Epithelial cell of proximal tubule (primary cell): ENCODE results near the gene RPS6KC1. TPM values are rescaled to one million over a fixed set of nuclear protein-coding genes. Genes with fewer than 3 reads are reported as not detected.
A peak's percentile ranks its signal among the peaks of the same experiment; 100 is the strongest.

Experiments
- DNase-seq: peaks from one replicate; pipeline ENCODE4 v3.0.0-alpha.2; 2011; ENCODE audit warnings: low read depth
- H3K4me3 ChIP-seq: 2 replicates; pipeline ENCODE4 v1.5.1; 2011; ENCODE audit warnings: low read depth, mild to moderate bottlenecking, low read length
- total RNA-seq: library from RNA; depleted of rRNA; stranded (reverse); fragments of >200 nt; gene quantifications from 2 replicates; pipeline ENCODE4 v1.2.3, GENCODE V29; 2015
- TF ChIP-seq, protein P1 (sequence below): conservative IDR thresholded peaks from 2 replicates; pipeline ENCODE4 v1.5.1; 2012; ENCODE audit warnings: low read depth, mild to moderate bottlenecking, low read length

Gene RPS6KC1
- total RNA-seq, 1 donor from 2014 or later: 8.5 TPM

DNA sequence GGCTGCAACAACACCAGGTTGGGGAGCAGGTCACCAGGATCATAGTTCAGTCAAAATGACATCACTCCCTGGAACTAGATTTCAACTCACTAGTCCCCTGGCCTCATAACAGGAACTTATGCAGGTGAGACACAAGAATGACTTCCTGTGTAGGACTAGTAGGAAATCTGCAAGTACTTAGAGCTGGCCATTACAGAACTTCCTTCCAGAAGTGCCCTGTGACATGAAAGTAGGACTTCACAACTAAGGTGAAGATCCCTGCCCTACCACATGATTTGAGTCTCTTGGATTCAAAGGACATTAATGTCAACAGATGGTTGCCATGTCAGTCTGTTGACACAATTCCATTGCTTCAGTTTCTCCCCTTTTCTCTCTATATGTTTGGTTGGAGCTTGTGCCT is 223.1 kb downstream of the RPS6KC1 start:
- TF ChIP-seq, protein P1, sequence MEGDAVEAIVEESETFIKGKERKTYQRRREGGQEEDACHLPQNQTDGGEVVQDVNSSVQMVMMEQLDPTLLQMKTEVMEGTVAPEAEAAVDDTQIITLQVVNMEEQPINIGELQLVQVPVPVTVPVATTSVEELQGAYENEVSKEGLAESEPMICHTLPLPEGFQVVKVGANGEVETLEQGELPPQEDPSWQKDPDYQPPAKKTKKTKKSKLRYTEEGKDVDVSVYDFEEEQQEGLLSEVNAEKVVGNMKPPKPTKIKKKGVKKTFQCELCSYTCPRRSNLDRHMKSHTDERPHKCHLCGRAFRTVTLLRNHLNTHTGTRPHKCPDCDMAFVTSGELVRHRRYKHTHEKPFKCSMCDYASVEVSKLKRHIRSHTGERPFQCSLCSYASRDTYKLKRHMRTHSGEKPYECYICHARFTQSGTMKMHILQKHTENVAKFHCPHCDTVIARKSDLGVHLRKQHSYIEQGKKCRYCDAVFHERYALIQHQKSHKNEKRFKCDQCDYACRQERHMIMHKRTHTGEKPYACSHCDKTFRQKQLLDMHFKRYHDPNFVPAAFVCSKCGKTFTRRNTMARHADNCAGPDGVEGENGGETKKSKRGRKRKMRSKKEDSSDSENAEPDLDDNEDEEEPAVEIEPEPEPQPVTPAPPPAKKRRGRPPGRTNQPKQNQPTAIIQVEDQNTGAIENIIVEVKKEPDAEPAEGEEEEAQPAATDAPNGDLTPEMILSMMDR: no peak
- no peak overlapping the region for H3K4me3 ChIP-seq

GRCh38 chr1:213275293-213275692 is 224.3 kb downstream of the RPS6KC1 start:
- TF ChIP-seq, protein P1: no peak
- H3K4me3 ChIP-seq: no peak overlapping the region
- DNase-seq: no peak

More for the DNA sequence above, 223.1 kb downstream of the RPS6KC1 start:
- no peak for DNase-seq

GRCh38 chr1:213276236-213276635 is 225.2 kb downstream of the RPS6KC1 start:
- DNase-seq: peak; percentile 19

GRCh38 chr1:213277036-213277435 is 226.0 kb downstream of the RPS6KC1 start:
- TF ChIP-seq, protein P1: no peak
- no peak for DNase-seq
- H3K4me3 ChIP-seq: no peak overlapping the region

More at GRCh38 chr1:213276236-213276635, 225.2 kb downstream of the RPS6KC1 start:
- no peak overlapping the region for H3K4me3 ChIP-seq
- TF ChIP-seq, protein P1: no peak

DNA sequence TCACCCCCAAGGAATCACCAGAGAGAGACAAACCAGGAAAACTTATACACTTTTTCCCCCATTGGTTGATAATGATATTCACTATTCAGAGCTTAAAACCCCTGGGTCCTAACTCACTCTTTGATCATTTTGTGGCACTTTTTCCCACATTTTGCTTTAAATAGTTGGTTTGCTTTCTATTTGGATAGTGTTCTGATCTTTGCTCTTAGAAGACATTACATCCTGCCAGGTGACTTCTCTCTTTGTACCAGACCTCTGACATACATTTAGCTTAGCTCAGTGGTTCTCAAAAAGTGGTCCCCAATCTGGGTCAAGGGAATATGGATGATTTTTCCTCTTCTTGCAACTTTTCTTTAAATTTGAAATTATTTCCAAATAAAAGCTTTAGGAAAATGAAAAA is 228.4 kb downstream of the RPS6KC1 start:
- TF ChIP-seq, protein P1: no peak
- DNase-seq: no peak
- H3K4me3 ChIP-seq: no peak overlapping the region

DNA sequence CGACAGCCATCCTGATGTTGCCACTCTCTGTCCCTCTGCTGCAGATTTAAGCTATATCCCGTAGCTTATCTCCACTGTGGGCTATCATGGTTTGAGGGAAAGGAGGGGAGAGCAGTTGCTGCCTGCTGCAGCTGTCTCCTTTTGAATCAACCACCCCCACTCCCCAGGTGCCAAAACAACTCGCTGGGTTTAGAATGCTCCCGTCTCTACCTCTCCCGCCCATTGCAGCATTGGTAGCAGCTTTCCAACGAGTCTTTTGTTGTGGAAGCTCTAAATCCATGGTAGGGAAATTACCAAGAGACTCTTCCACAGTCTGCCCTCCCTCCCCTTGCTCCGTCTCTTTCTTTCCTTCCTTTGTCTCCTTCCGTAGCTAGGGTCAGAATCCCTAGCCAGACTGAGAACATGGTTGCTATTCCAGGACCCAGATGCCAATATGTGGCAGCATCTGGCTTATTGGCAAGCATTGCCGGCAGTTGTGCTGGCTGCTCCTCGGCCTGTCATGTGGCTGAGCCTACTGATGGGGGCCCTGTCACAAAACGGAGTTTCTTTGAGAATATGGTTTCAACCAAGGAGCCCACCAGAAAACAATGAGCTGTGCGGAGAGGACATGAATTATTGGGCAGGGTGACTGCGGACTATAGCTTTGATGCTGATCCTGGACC is 230.7 kb downstream of the RPS6KC1 start:
- no peak overlapping the region for H3K4me3 ChIP-seq
- TF ChIP-seq, protein P1: no peak
- no peak for DNase-seq

DNA sequence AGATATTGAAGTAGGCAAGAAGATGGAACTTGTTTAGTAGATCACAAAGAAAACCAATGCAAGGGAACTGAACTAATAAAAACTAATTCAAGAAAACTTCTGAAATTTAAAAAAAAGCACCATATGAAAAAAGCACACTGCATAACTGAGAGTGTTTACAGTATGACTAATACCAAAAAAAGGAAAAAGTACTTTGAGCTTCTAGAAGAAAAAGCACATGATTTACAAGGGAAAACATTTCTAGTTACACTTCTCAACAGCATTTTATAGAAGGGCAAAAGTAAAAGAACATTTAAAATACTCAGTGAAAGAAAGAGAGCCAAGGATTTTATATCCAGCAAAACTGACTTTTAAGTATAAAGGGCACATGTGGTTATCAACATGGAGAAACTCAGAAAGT is 233.6 kb downstream of the RPS6KC1 start:
- DNase-seq: no peak
- no peak overlapping the region for H3K4me3 ChIP-seq
- TF ChIP-seq, protein P1: no peak
